ENCODE measurements around the gene MLPH. TPM values are rescaled to one million over a fixed set of nuclear protein-coding genes. Genes with fewer than 3 reads are reported as not detected.

The MLPH gene
- total and polyA plus RNA-seq, 9 of the 15 experiments (the other 6 are each of a cell fraction or from before 2014, with no cell fraction given), result 0.22 TPM; not detected in 8

DNA sequence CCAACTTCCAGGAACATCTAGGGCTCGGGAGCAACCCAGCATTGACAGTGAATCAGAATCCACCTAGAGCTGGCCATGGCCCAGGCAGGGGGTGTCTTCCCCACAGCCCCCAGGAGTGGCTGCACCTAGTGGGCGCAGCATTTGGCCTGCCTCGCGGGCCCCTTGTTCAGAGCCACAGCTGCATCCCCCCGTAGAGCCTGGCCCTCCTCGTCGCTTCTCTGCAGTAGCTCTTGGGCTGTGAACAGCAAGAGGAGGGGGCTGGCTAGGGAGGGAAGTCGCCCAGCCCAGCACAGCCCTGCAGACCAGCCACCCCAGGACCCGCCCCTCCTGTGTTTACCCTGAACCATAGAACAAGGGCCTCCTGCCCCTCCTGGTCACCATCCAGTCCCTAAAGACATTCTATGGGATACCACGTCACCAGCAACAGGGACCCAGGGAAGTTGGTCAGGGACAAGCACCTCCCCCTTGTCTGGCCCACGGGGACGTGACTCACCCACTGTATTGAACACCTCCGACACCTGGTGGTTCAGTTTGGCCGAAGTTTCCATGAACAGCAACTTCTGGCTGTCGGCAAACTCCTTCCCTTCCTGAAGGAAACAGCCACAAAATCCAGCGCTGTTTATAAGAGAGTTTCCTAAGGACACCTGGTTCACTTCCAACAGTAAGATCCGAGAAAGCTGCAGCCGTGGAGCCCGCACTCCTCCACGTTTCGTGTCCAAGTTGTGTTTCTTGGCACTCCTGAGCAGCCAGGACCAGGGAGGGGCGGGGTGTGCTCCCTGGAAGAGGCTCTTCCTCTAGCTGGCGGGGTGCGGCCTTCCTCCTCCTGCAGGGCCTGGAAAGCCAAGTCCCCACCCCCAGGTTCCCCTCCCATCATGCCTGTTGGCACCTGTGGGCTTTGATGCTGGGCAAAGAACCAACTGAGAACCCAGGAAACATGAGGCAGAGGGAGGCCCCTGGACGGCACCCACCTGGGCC lies 88.1 kb downstream of the MLPH start (continued):
- TF ChIP-seq AFF4 (CRISPR knock-in tag; IDR thresholded peaks at IDR 0.05), result no peak
- TF ChIP-seq ASH1L (IDR thresholded peaks at IDR 0.05; ENCODE audit: borderline replicate concordance, low read depth, partially characterized antibody), result no peak
- no peak for TF ChIP-seq ESRRA (IDR thresholded peaks at IDR 0.05; ENCODE audit: borderline replicate concordance, low read depth)
- no peak for TF ChIP-seq SMARCE1 (IDR thresholded peaks at IDR 0.05)

All from K562 (cell line).